ENCODE data around the gene LRRC71.

Gene LRRC71

GRCh38 chr1:156889802-156890580 lies 30.4 kb upstream of the LRRC71 start (continued):
- TF ChIP-seq REST (tag by site-specific recombination; IDR thresholded peaks at IDR 0.05), result no peak
- no peak for TF ChIP-seq ZNF473 (tag by site-specific recombination; IDR thresholded peaks at IDR 0.05)
- TF ChIP-seq YY2 (tag by site-specific recombination; IDR thresholded peaks at IDR 0.05), result no peak
- no peak for TF ChIP-seq ZNF792 (tag by site-specific recombination; IDR thresholded peaks at IDR 0.05)
- TF ChIP-seq ZNF16 (tag by site-specific recombination; IDR thresholded peaks at IDR 0.05; ENCODE audit: low read depth), result no peak
- no peak for TF ChIP-seq FEZF1 (tag by site-specific recombination; IDR thresholded peaks at IDR 0.05)
- TF ChIP-seq ZEB2 (tag by site-specific recombination; IDR thresholded peaks at IDR 0.05), result peak; percentile 47
- TF ChIP-seq ZBTB7A (tag by site-specific recombination; IDR thresholded peaks at IDR 0.05; ENCODE audit: low read depth), result no peak
- TF ChIP-seq ZNF362 (tag by site-specific recombination; IDR thresholded peaks at IDR 0.05), result no peak
- peak; percentile 26; the same call in 1 of the 2 replicates for TF ChIP-seq KLF17 (tag by site-specific recombination; IDR thresholded peaks at IDR 0.05)
- TF ChIP-seq BCL11B (tag by site-specific recombination; IDR thresholded peaks at IDR 0.05; ENCODE audit: low read depth), result peak; percentile 66
- no peak for TF ChIP-seq ZNF514 (tag by site-specific recombination; IDR thresholded peaks at IDR 0.05)
- TF ChIP-seq ZNF660 (tag by site-specific recombination; IDR thresholded peaks at IDR 0.05), result peak; percentile 84
- TF ChIP-seq ZNF366 (tag by site-specific recombination; conservative IDR thresholded peaks at IDR 0.05), result 0 out of 2 replicates have a peak, but pooled peaks have one; percentile 44
- no peak for TF ChIP-seq SCRT2 (tag by site-specific recombination; IDR thresholded peaks at IDR 0.05)
- no peak for TF ChIP-seq ZNF426 (tag by site-specific recombination; IDR thresholded peaks at IDR 0.05)
- 0 out of 2 replicates have a peak, but pooled peaks have one; percentile 49 for TF ChIP-seq ZFP37 (tag by site-specific recombination; IDR thresholded peaks at IDR 0.05)
- no peak for TF ChIP-seq BCL11A (tag by site-specific recombination; IDR thresholded peaks at IDR 0.05; ENCODE audit: low read depth)
- TF ChIP-seq BCL6B (tag by site-specific recombination; IDR thresholded peaks at IDR 0.05), result no peak
- no peak for TF ChIP-seq ZNF221 (tag by site-specific recombination; IDR thresholded peaks at IDR 0.05; ENCODE audit: borderline replicate concordance)
- TF ChIP-seq ZNF23 (tag by site-specific recombination; IDR thresholded peaks at IDR 0.05; ENCODE audit: borderline replicate concordance), result no peak
- TF ChIP-seq ZNF521 (tag by site-specific recombination; IDR thresholded peaks at IDR 0.05), result no peak
- no peak for TF ChIP-seq ZBTB48 (tag by site-specific recombination; IDR thresholded peaks at IDR 0.05)
- peak; percentile 98 for TF ChIP-seq ZNF654 (tag by site-specific recombination; IDR thresholded peaks at IDR 0.05; ENCODE audit: low read depth)
- no peak for TF ChIP-seq ZNF548 (tag by site-specific recombination; IDR thresholded peaks at IDR 0.05)
- no peak for TF ChIP-seq ZNF280C (tag by site-specific recombination; IDR thresholded peaks at IDR 0.05)
- TF ChIP-seq ZNF704 (tag by site-specific recombination; IDR thresholded peaks at IDR 0.05), result no peak
- TF ChIP-seq ZNF561 (tag by site-specific recombination; IDR thresholded peaks at IDR 0.05; ENCODE audit: borderline replicate concordance), result no peak
- no peak for TF ChIP-seq PRDM1 (tag by site-specific recombination; IDR thresholded peaks at IDR 0.05)
- no peak for TF ChIP-seq ZNF155 (tag by site-specific recombination; IDR thresholded peaks at IDR 0.05)
